Mammary epithelial cell (primary cell): Measurements from ENCODE around the gene RAB3GAP1.

Source experiments
- EZH2 ChIP-seq: IDR thresholded peaks from 2 replicates; pipeline ENCODE4 v1.6.1; 2012; ENCODE audit warnings: low read length, inconsistent platforms, borderline replicate concordance
- TF ChIP-seq, protein P1 (sequence below), 2 donors: IDR thresholded peaks in 1 of 2; conservative IDR thresholded peaks in 1 of 2; 2 replicates each; pipeline ENCODE4 v1.5.1; 2011 to 2012; ENCODE audit warnings: inconsistent platforms in 2 of 2, low read length in 2 of 2, mild to moderate bottlenecking in 2 of 2, control low read depth in 1 of 2, low read depth in 1 of 2; ENCODE audit not compliant: insufficient read depth in 1 of 2; ENCODE audit errors: extremely low read depth in 1 of 2

DNA sequence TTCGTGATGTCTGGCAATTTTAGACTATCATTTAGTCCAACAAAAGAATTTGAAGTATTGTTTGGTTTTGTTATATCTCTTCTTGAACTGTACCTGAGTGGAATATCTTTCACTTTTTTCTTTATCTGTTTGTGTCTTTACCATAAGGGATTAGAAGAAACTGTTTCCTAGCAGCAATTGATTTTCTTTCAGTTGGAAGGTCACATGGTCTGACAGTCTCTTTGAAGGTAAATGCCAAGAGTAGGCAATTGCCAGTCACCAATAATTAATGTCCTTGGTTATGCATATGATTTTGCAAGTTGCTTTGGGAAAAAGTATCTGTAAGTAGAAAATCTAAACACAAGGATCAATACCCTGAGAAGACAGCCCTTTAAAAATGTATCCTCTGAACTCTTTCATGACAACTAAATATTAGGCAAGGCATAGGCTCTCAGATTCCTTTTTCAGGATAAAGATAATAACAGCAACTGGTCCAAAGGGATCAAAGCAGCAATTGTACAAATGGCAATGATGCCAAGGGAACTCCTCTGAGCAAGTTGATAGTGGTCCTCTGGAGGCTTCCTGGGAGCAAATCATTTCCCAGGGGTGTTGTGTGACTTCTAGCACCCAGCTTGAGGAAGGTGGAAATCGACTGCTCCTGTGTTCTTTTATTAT lies 22.5 kb upstream of the RAB3GAP1 start:
- TF ChIP-seq EZH2, result no peak
- TF ChIP-seq, protein P1, sequence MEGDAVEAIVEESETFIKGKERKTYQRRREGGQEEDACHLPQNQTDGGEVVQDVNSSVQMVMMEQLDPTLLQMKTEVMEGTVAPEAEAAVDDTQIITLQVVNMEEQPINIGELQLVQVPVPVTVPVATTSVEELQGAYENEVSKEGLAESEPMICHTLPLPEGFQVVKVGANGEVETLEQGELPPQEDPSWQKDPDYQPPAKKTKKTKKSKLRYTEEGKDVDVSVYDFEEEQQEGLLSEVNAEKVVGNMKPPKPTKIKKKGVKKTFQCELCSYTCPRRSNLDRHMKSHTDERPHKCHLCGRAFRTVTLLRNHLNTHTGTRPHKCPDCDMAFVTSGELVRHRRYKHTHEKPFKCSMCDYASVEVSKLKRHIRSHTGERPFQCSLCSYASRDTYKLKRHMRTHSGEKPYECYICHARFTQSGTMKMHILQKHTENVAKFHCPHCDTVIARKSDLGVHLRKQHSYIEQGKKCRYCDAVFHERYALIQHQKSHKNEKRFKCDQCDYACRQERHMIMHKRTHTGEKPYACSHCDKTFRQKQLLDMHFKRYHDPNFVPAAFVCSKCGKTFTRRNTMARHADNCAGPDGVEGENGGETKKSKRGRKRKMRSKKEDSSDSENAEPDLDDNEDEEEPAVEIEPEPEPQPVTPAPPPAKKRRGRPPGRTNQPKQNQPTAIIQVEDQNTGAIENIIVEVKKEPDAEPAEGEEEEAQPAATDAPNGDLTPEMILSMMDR (conservative IDR thresholded peaks at IDR 0.05 in 1 of 2, IDR thresholded peaks at IDR 0.05 in 1 of 2; ENCODE audit: extremely low read depth in 1 of 2, insufficient read depth in 1 of 2, low read depth in 1 of 2, low read length in 2 of 2), result no peak
